Measurements from ENCODE around the gene RFNG.

RFNG gene

DNA sequence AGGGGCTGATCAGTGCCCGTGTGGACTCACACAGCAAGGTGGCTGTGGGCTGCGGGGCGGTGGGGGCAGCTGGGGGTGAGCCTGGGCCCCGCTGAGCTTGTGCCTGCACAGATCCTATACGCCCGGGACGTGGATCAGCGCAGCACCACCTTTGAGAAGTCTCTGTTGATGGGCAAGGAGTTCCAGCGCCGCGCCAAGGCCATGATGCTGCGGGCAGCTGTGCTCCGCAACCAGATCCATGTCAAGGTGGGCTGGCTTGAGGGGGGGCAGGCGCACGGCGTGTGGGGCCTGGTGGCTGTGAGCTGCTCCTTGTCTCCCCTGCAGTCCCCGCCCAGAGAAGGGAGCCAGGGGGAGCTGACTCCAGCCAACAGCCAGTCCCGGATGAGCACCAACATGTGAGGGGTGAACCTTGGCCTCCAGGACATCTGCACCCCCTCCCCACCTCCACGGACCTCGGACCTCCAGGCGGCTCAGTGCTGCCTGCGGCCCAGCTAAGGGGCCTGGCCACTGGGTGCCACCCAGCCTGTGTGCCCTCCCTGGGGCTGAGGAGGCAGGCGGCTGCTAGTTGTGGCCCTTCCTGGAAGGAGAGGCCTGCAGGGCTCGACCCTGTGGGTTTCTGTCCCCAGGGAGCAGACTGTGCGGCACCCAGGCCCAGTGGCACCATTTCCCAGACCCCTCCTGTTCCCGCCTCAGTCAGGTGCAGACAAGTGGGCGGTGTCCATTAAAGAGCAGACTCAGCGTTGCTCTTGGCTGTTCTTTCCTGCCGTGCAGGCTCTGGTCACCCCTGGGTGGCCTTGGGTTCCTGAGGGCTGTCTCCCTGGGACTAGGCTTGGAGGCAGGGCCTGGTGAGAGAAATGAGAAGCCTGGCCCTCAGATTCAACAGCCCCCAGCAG is 5.4 kb upstream of the RFNG start:
- FAIRE-seq: no peak

DNA sequence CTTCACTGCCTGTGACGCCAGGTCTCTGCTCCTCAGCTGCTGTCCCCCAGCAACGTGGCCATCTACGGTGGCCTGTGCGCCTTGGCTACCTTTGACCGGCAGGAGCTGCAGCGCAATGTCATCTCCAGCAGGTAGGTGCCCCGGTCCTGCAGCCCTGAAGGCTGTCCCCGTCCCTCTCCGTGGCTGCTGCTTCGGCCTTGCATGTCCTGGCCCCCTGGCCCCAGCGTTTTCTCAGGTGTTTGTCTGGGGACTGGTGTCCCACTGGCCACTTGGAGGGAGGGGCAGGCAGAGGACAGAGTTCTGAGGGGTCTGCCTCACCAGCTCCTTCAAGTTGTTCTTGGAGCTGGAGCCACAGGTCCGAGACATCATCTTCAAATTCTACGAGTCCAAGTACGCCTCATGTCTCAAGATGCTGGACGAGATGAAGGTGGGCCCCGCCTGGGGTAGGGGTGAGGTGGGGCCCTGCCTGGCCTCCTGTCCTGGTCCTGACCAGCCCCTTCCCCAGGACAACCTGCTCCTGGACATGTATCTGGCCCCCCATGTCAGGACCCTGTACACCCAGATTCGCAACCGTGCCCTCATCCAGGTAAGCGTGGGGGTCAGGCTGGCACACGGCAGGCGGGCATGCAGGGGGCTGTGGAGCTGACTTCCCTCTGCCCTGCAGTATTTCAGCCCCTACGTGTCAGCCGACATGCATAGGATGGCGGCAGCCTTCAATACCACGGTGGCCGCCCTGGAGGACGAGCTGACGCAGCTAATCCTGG is 4.5 kb upstream of the RFNG start:
- FAIRE-seq: no peak

- FAIRE-seq: no peak
These were observed 3.7 kb upstream of the RFNG start for GRCh38 chr17:82055023-82055964.

DNA sequence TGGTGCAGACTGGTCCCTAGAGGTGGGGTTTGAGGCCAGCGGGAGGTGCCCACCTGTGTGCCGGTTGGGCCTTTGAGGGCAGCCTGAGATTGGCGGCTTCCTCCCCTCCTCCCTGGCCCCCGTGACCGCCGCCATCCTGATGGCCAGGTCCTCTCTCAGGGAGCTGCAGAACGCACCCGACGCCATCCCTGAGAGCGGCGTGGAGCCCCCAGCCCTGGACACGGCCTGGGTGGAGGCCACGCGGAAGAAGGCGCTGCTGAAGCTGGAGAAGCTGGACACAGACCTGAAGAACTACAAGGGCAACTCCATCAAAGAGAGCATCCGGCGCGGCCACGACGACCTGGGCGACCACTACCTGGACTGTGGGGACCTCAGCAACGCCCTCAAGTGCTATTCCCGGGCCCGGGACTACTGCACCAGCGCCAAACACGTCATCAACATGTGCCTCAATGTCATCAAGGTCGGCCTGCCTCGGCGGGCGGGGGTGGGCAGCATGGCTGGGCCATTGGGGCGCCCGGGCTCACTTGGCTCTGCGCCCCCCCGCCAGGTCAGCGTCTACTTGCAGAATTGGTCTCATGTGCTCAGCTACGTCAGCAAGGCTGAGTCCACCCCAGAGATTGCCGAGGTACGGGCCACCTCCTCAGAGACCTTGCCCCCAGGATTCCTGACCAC is 2.9 kb upstream of the RFNG start:
- no peak for FAIRE-seq

GRCh38 chr17:82053556-82054263 is 2.1 kb upstream of the RFNG start:
- FAIRE-seq: no peak

- no peak for FAIRE-seq
These were observed 1.5 kb upstream of the RFNG start for GRCh38 chr17:82053130-82053529.

GRCh38 chr17:82052638-82053059 is 1.0 kb upstream of the RFNG start:
- FAIRE-seq: no peak

DNA sequence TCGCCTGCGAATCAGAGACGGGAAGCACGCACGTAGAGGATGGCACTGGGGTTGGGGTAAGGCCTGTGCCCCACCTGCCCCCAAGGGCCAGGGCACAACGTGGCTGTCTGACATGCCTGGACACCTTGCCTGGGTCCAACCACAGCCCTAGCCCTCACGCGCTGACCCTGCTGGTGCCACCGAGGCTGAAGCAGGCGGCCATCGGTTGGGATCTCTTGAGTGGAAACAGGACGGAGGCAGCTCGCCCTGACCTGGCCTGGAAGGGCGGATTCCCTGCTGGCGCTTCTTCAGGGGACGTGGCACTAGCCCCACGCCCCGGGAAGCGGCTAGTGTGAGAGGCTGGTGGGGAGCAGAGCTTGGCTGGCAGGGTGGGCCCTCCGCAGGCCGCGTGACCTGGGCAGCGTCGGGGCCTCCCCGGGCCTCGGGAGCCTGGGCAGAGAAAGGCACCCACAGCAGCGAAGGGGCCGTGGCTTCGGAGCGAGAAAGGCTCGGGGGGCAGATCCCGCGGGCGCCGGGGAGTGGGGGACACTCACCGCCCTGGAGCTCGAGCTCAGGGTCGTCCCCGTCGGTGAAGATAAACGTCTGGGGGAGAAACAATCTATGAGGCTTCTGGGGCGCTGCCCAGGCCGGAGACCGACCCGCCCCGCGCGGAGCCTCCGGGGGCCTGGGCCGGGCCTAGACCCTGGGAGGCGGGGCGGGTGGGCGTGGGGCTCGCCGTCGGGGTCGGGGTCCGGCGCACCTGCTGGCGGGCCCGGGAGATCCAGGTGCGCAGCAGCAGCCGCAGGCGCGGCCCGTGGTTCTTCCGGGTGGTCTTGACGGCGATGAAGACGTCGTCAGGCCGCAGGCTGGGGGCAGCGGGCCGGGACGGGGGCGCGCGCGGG is 610 bp downstream of the RFNG start:
- no peak for FAIRE-seq

DNA sequence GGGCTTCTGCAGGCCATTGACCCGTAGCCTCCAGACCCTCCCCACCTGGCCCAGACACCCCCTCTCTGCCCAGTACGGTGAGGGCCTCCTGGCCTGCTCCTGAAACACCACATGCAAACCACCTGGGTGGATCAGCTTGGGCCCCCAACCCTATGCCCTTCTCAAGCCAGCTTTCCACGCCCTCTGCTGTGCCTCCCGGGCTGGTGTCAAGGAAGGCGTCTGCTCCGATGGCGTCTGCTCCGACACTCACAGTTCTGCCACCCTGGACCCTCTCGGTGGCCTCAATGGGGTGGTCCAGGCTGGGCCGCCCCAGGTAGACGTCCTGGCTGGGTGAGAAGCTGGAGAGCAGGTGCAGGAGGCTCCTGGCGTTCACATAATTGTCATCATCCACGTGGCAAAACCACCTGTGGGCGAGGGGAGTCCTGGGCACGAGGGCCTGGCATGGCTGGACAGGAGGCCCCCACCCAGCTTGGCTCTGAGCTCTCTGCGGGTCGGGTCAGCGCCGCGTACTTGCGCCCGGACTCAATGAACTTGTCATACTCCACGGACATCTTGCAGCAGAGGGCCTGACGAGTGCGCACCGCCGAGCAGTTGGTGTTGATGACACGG is 1.4 kb downstream of the RFNG start:
- no peak for FAIRE-seq

DNA sequence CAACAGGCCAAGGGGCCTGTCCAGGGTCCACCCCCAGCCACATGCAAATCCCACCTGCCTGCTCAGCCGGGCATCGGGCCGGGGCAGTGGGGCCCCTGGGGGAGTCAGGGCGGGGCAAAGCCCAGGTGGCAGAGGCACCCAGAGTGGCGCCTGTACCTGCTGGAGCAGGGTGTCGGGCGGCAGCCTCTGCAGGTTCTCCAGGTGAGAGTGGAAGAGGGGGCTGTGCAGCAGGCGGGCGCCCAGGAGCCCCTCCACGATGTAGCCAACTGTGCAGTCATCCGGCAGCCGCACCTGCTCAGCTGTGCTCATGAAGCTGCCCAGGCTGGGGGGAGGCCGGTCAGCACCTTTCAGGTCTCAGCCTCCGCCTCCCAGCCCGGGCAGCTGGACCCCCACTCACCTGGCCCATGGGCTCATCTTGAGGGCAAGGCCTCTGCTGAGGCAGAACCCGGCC is 2.1 kb downstream of the RFNG start:
- no peak for FAIRE-seq

DNA sequence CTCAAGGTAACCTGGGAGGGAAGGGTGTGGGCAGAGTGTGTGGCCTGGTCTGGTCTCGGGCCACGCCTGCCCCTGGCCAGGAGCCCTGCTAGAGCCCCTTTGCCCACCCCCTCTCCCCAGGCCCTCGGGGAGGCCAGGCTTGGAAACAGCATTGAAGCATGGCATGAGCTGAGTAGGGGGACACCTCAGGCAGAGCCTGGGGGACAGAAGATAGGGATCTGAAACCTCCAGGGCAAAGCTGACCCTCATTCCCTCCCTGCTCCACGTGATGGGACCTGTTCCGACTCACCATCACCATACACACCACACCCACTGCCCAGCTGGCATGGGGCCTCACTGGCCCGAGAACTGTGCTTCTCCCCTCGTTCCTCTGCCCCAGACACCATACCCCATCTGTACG is 2.5 kb downstream of the RFNG start:
- FAIRE-seq: no peak

- no peak for FAIRE-seq
These were observed 3.0 kb downstream of the RFNG start for GRCh38 chr17:82048571-82048971.

DNA sequence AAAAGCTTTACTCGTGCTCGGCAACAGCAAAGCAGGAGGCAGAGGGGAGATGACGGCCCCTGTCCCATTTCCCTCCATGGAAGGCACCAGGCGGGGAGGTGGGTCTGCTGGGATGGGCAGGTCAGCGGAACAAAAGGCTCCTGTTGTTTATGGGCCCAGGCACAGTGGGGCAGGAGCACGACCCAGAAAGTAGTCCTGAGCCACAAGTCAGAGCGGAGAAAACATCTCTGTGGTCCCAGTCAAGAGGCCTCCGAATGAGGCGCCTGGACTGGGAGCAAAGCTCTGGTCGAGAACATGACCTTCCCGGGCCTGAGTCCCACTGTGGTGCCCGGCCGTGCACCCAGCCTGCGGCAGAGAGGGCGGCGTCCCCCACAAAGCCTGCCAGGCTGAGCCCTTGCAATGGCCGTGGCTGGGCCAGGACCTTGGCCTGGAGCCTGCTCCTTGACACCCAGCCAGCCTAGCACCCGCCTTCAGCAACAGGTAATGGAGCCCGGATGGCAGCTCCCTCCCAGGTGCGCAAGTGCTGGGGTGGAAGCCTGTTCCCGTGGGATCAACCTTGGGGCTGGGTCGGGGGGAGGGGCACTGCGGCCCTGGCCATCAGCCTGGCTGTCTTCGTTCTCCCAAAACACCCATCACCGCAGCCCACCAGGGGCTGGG is 3.6 kb downstream of the RFNG start:
- no peak for FAIRE-seq

- no peak for FAIRE-seq
These were observed 4.2 kb downstream of the RFNG start for GRCh38 chr17:82047379-82047778.

- no peak for FAIRE-seq
These were observed 4.7 kb downstream of the RFNG start for GRCh38 chr17:82046903-82047302.

- no peak for FAIRE-seq
These were observed 5.6 kb downstream of the RFNG start for GRCh38 chr17:82045936-82046484.

GRCh38 chr17:82043507-82043906 is 8.1 kb downstream of the RFNG start:
- FAIRE-seq: no peak

GRCh38 chr17:82042649-82043048 is 9.0 kb downstream of the RFNG start:
- no peak for FAIRE-seq

DNA sequence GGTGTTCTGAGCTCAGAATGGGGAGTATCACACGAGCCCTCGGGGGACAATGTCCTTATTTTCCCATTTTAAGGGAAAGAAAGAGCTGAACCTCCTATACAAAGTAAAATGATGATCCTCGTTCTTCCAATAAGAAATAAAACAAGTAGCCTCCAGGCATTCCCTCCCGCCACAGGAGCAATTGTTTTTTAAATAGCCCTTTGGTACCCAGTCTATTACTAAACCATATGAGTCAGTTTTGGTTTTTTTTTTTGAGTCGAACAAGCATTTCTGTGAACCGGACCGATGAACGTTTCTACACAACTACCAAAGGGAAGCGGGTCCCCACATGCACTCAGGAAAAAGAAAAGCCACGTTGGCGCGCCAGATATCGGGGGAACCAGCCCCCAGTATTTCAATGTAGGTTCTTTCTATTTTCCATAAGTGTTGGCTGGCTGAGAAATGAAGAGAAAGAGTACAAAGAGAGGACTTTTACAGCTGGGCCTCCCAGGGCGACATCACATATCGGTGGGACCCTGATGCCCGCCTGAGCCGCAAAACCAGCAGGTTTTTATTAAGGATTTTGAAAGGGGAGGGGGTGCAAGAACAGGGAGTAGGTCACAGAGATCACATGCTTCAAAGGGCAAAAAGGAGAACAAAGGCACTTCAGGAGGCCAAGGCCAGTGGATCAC is 10.3 kb downstream of the RFNG start:
- no peak for FAIRE-seq

Measured in colon (tissue), 2 donors.